SKM-1 treated with dmso at 0.1 percent for 144 hours (cell line): ENCODE data around the gene SPR.

Source experiments
- DNase-seq: peaks from one replicate; lab custom pipeline; 2025; ENCODE audit not compliant: unreplicated experiment; lab: John Stamatoyannopoulos, UW

SPR gene

DNA sequence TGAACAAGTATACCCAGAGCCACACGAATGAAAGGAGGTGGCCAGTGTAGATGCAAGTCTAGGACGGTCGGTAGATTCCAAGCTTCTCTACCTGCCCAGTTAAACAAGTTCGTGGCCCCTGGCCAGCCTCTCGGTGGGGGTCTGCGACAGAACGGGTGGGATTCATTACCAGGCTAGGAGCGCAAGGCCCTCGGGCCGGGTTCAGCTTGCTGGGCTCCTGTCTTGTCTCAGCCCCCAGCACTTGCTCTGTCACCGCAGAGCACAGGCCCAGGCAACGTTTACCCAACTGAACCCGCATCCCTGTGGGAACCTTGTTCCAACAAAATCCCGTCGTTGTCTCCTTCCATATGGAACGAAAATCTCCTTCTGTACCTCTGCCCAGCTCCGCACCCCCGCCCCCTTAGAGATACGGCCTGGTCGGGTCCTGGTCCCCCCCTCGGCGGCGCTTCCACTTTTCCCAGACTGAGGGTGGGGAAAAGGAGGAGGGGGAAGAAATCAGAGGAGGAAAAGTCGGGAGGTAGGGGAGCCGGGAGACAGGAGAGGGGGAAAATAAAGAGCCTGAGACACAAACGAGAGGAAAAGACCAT lies 28.2 kb downstream of the SPR start:
- no peak for DNase-seq

DNA sequence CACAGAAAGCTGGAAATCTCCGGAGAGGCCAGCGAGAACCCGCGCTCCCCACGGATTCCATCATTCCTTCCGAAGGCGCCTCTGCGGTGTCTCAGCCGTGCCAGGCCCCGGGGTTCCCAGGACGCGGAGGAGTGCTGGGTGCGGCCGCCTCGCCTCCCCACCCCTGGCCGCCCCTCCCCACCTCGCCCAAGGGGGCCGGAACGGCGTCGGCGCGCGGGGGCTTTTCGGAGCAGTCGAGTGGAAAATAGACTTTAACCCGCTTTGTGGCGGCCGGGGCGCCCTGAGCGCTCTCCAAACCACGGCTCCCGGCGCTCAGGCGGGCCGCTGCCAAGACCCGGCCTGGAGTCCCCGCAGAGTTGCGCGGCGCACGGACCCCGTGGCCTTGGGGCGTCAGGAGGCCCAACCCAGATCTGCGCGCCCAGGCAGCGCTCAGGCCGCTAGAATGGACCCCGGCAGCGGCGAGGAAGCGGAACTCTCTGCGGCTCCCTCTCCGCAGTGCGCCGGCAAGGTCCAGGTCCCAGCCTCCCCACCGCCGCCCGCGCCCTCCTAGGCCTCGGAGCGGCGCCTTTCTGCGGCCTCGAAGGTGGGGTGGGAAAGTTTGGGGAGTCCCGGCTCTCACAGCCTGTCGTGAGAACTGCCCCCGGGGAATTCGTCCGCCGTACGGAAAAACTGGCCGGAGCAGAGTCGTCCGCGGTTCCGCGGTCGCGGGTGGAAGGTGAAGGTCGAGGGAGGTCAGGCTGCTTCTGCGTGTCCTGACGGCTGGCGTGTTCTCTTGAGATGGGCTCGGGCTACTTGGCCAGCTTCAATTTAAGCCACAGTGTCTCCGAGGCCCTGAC lies 28.9 kb downstream of the SPR start:
- DNase-seq = no peak

DNA sequence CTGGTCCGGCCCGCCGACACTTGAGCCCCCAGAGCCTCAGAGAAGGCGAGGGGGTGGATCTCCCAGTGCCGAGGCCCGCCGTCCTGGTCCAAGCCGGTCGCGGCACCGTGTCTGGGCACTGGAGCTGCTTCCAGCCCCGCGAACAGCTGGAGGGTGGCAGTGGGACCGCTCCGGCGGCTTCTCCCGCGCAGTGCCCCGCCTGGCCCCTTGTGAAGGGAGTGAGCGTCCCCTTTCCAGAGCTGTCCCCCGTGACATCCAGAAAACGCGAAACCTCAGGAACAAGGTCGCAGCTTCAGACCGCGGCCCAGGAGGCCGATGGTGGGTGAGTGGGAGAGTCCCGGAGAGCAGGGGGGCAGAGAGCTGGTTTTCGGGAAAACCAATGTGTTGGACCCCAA lies 29.5 kb downstream of the SPR start:
- no peak for DNase-seq

DNA sequence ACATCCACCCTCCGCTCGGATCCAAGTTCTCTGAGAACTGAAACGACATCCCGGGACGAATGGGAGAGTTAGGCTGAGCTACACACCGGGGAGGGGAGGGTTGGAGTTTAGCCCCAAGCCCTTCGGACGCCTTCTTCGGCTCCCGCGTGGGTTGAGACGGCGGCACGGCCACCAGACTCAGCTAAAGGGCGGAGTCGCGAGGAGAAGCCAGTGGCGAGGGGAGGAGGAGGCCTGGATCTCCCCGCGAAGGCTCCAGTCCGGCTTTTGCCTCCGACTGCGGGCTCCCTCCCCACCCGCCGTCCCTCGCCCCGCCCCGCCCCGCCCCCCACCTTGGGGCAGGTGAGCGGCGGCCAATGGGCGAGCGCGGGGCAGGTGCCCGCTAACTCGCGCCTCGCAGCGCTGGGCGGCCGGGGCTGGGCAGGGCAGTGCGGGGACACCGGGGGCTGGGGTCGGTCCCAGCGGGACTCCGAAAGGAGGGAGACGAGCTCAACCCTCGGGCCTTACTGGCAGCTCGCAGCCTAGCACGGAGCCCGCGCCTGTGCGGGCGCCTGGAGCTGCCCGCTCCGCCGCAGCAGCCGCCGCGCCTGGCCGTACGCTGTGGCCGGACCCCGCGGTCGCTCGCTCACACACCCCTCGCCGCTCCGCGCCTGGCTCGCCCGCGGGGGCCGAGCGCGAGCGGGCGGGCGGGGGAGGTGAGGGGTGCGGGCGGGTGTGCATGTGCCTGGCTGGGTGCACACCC lies 30.1 kb downstream of the SPR start, which contains the start of gene EMX1:
EMX1 (plus strand) TSS at position 382 of the 739 bp plus-strand sequence; CDS start at position 716, 334 bp downstream.
- no peak for DNase-seq

DNA sequence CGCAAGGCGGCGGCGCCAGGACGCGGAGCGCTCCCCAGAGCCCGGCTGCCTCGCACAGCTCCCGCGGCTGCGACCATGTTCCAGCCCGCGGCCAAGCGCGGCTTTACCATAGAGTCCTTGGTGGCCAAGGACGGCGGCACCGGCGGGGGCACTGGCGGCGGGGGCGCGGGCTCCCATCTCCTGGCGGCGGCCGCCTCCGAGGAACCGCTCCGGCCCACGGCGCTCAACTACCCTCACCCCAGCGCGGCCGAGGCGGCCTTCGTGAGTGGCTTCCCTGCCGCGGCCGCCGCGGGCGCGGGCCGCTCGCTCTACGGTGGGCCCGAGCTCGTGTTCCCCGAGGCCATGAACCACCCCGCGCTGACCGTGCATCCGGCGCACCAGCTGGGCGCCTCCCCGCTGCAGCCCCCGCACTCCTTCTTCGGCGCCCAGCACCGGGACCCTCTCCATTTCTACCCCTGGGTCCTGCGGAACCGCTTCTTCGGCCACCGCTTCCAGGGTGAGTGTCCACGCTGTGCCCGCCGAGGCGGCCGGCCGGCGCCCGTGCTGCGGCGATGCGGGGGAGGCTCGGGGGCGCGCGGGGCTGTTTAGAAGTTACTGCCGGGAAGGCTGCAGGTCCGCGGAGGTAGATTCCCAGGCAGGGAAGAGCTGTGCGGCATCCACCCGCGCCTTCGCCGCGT lies 30.8 kb downstream of the SPR start:
- no peak for DNase-seq

DNA sequence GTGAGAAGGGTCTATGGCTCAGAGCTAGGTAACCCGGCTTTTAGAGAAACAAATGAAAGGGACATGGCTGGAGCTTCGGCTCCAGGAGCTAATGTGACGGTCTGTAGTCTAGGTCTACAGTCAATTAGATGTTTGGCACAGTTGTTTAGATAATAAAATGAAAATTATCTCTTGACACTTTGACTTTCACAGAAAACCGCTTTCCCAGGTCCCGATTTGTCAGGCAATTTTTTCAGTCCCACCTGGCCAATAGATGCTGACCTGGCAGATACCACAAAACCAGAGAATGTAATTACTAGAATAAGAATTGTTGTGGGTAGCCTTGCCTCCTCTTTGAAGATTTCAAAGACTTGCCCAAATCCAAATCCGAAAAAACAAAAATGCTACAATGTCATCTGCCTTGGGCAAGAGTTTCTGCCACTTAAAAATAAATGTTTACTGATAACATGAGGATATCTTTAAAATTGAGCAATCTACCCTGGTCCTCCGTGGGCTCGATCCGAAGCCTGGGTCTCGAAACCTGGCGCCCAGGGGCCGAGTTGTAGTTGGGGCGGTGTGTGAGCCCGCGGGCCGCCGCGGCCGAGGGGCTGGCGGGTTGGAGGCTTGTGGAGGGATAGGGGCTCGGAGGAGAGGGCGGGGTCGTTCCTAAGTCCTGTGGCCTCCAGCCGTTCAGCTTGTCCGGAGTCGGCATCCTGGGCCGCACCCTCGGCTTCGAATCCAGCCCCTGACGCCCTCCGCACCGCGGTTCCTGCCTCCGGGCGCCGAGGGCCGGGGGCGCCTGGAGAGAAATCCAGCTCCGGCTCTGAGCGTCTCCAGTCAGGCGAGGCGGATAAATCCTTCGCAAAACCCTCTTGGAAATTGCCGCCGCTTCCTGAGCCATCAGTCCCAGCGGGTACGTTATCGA lies 32.5 kb downstream of the SPR start:
- DNase-seq = no peak

DNA sequence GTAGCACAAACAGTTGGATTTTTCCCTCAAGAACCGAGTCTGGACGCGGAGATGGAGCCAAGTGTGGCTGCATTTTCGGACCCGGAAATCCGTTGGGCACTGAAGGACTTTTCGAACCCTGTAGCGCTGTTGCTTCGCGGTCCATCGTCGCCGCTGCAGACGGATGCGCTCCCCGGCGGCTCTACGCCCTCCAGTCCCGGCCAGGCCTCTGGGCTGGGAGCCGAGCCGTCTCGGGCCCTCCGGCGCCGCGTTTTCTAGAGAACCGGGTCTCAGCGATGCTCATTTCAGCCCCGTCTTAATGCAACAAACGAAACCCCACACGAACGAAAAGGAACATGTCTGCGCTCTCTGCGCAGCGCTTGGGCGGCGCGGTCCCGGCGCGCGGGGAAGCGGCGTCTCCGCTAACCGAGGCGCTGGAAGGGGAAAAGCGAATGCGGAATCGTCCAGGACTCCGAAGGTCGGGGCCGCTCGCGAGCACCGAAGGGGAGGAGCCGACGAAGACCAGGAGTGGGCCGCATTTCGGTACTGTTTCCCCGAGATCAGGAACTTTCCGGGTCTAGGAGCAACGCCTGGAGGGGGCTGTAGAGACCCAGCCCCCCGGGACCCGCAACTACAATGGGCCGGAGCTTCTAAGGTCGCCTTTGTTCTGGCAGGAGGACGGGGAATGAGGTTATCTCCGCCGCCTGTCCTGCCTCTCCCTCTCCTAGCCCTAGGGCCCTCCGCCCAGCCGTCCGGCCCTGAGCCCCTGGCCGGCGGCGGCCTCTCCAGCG lies 33.3 kb downstream of the SPR start:
- DNase-seq = no peak

DNA sequence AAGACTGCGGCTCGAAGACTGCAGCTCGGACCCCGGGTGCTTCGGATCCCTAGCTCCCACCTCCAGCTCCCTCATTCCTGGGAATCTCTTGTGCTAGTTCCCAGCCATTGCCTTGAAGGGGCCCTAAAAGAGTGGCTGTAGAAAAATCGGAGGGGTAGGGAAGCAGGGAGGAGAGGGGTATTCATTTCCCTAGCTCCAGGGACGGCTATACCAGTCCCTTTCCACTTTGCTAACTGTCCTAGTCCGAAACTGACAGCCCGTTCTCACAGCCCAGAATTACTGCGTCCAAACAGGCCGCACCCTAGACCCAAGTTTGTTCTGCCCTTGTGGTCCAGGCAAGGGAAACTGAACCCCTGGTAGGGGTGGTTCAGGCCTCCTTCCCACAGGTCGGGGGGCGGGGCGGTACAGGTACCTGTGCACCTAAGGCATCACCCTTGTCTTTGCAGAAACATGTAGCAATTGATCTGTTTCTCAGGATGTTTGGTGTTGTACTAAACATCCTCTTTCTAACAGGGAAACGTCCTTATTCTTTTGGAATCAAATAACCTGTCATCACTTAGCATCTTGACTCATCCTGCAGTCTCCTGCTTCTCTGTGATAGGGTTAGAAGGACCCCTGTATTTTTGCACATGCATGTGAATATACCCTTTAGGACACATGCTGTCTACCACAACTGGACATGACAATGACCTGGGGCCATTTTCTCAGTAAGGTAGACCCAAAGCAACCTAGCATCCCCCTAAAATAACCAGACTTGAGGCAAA lies 34.1 kb downstream of the SPR start:
- no peak for DNase-seq

DNA sequence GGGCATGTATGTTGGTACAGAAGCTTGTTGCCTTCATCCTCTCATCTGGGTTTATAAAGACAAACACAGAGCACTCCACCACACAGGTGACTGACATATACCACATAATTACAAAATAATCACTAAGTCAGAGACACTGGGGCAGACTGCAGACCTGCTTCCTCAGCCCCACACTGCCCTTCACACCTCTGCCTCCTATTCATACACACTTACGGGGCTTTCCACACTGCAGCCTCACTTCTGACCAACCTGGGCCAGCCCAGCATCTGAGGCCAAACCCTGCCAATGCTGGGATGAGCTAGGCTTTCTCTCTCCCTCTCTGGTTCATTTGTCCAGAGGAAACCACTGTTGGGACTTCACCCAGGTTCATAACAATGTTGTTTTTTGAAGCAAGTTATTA lies 34.6 kb downstream of the SPR start:
- DNase-seq = no peak

DNA sequence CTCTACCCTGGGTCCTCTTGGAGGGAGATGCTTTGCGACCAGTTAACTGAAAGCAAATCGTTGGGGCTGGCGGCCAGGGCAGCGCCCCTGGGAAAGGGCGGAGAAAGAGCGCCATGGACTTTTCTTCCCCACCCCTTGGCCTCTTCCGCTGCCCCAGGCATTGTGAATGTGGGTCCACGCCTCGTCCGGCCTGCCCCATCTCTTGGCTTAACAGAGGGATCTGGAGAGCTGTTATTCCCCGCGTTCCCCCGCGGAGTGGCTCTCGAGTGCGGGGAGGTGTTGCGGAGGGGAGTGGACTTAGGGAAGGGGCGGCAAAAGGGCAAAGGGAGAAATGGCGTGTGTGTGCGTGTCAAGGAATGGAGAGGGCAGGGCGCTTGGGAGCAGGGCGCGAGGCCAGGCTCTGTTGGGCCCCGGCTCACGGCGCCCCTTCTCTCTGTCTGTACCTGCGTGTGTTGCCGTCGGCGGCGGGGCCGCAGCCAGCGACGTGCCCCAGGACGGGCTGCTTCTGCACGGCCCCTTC lies 36.7 kb downstream of the SPR start:
- DNase-seq = no peak

DNA sequence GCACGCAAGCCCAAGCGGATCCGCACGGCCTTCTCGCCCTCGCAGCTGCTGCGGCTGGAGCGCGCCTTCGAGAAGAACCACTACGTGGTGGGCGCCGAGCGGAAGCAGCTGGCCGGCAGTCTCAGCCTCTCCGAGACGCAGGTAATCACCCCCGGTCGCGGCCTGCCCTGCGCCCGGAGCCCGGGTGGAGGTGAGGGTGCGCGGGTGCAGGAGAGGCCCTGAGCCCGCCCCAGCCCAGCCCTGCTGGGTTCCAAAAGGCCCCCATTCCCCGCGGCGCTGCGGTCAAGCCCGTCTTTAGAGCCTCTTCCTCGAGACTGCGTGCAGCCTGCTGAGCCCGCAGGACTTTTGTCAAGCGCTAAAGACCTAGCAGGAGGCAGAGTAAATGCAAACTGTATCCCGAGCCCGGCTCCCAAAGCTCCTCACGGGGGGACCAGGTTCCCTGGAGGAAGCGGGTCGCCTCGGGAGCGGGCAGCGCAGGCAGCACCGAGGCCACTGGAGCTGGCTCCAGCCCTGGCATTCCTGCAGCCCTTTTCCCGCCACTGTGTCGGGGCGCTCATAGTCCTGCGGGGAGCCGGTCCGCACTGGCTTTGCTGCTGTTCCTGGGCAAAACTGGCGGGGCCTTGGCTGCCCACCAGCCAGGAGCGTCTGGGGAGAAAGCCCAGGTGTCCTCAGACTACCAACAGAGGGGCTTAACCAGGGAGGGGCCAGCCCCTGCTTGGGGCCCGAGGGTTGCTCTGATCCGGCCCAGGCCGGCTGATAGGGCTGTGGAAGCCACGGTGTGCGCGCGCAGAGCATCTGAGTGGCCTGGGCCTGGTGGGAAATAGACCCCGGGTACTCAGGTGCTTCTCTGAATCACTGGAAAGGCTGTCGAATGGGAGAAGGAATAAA lies 37.4 kb downstream of the SPR start:
- DNase-seq = no peak

DNA sequence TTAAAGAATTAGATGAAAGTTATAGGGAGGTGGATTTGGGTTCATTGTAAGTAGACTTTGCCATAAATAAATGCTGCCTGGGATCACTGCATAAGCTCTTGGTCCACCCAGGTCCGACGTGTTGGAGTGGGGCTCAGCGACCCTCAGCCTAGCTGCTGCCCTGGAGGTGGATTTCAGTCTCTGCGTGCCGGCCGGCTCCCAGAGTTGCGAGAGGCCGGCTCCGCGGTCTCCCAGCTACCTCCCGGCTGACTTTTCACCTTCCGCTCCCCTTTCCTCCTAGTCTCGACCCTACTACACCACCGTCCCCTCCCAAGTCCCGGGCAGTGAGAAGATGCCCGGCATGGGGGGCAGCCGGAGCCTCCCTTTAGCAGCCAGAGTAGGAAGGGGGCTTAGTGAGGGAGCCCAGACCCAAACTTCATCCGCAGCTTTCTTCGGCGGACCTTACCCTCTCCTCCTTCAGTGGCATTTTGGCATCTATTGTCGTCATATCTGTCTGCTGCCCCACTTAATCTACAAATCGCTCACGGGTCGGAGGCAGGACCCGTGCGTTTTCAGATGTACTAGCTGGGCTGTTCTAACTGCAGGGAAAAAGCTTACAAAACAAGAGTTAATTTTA lies 38.2 kb downstream of the SPR start:
- DNase-seq = no peak

DNA sequence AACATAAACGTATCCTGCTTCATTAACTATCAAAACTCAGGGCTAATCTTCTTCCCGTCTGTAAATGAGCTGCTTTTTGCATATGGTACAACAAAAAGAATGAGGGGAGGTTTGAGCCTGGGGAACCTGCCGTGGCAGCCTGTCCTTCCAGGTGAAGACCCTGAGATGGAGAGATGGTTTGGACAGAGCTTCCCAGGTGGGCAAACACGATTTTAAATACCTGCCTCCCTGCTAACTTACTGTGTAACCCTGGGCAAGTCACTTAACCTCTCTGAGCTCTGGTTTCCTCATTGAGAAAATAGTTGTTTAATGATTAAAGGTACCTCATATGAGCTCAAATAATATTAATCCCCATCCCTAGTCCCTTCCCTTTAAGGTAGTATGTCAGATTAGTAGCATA lies 39.2 kb downstream of the SPR start:
- no peak for DNase-seq

DNA sequence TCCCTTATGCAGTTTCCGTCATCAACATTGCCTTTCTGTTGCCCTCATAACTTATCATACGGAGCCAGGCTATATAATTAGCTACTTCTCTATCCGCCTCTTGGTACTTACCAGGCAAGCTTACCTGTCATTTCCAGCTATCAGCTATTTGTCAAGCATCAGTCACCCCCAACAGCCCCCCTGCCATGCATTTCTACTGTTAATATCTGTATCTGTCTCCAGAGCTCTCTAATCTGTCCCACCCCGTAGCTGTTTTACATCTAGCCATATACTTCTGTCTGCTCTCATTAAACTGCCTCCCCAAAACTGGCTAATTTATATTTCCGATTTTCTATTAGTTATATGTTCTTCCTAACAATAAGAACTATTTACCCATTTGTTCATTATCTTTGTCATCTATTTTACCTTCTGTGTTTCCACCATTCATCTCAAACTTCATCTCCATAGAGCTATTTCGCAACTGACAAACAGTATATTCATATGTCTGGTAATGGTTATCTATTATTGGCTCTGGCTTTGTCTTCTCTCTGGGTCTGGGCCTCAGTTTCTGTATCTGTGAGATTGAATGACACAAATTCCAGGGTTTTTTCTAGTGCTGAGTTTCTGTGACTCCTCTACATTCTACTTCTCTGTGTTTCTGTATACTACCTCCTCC lies 39.7 kb downstream of the SPR start:
- no peak for DNase-seq

DNA sequence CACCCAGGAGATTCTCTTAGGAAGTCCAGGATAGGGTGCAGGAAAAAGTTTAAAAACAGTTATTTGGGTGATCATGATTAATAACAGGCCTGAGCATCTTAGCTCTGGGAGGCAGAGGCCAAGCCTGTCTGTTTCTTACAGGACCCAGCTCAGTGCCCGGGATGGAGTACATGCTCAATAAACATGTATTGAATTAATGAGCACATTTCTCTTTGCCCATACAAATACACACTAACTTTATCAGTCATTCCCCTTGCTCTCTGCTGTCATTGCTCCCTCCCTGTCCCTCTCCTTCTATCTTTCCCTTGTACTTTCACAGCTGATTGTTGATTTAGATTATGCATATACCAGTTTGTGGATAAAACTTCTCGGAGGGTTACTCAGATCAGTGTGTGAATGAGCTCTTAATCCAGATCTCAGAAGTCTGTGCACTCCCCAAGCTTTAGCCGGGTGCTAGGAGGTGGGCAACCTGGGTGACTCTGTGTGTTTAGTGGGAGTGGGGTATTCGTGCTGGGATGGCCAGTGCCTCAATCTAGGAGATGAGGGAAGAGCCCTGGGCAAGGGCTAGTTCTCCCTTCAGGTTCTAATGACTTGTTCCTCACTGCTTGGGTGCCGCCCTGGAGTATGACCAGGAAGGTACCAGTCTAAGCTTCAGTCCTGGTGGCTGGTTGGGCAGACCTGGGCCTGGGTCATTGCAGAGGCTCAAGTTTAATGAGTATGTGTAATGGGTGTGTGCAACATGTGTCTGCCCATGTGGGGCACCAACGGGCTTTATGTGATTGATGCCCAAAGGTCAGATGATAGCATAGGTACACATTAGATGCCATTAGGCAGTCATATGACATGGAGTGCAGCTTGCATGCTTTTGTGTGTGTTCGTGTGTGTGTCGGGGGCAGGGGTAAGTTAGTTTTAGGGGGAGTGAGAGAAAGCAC lies 40.7 kb downstream of the SPR start:
- DNase-seq = no peak

DNA sequence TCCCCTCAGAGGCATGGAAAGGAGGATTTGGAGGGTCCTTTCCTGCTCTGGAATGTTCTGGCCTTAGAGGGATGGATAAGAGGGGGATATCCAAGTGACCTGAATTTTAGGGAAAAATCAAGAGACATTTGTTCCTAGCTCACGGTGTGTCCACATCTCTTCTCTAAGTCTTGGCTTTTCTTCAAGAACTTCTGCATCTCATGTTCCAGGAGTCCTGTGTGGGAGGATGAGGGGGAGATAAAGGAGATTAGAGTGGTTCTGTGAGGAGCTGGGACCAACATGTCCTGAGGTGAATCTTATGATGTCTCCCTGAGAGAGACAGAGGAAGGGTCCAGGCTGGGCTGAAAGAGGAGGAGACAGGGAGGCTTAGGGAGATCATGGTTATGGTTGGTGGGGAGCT lies 41.8 kb downstream of the SPR start:
- DNase-seq = no peak
